HG03575 (cell line): Measurements from ENCODE around the gene ERFL.

ENCODE experiments used
- ATAC-seq: cut with Tn5 transposase; IDR thresholded peaks from one replicate; pipeline ENCODE4 v1.9.1; 2021; ENCODE audit not compliant: unreplicated experiment, insufficient number of reproducible peaks, low FRiP score; ENCODE audit errors: extremely low read depth

The ERFL gene

DNA sequence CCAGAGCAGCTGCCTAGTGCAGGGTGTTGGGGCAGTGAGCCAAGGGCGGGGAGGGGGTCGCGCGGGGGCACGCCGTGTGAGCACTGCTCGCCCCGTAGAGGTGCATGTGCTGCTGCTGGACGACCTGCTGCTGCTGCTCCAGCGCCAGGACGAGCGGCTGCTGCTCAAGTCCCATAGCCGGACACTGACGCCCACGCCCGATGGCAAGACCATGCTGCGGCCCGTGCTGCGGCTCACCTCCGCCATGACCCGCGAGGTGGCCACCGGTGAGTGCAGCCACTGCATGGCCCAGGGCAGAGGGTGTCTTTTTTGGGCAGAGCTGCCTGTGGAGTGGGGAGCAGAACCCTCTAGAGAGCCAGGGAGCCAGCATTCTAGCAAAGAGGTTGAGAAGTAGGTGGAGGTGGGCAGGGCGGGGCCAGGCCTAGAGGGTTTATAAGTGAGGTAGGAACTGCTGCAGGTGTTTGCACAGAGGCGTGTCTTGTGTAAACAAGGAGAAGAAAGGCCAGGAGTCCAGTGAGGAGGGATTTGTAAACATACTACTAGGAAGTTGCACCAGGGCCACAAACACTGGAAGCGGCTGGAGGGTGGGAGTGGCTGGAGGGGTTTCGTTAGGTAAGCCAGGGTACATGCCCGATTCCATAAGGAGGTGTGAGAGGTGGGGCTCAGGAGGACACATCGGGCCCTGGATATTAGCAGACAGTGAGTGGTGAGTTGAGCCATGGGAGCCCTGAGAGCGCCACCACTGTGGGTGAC is 24.0 kb downstream of the ERFL start:
- ATAC-seq, result no peak

DNA sequence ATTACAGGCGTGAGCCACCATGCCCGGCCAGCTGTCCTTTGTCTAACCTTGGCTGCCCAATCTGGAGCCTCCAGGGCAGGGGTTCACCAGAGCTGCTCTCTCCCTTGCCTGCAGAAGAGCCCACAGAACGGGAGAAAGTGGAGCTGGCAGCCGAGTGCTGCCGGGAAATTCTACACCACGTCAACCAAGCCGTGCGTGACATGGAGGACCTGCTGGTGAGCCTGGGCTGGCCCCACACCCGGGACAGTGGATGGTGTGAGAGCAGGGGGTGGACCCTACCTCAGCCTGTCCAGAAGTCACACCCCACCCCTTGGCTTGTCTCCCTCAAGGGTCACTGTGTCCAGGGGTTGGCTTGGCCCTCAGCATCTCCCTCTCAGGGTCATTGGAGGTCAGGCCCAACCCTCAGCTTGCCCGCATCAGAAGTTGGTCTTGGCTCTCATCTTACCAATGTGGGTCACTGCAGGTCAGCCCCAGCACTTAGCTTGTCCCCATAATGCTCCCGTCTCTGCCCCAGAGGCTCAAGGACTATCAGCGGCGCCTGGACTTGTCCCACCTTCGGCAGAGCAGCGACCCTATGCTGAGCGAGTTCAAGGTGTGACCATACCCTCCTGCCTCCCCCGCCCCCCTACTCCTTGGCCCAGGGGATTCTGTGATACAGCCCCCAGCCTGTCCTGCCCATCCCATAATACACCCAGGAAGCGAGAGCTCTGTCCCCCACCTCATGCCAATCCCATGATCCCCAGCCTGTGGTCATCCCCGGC is 24.9 kb downstream of the ERFL start:
- no peak for ATAC-seq

DNA sequence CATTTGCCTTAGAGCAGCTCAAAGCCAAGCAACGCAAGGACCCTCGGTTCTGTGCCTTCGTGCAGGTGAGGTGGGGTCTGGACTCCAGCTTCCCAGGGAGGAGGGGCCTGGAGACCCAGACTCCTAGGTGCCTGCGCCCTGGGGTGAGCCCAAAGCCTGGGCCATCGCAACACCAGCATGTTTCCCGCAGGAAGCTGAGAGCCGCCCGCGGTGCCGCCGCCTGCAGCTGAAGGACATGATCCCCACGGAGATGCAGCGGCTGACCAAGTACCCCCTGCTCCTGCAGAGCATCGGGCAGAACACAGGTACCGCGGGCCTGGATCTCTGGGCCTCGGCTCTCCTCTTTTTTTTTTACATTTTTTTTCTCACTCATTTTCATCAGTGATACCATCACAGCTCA is 25.7 kb downstream of the ERFL start:
- ATAC-seq, result no peak

DNA sequence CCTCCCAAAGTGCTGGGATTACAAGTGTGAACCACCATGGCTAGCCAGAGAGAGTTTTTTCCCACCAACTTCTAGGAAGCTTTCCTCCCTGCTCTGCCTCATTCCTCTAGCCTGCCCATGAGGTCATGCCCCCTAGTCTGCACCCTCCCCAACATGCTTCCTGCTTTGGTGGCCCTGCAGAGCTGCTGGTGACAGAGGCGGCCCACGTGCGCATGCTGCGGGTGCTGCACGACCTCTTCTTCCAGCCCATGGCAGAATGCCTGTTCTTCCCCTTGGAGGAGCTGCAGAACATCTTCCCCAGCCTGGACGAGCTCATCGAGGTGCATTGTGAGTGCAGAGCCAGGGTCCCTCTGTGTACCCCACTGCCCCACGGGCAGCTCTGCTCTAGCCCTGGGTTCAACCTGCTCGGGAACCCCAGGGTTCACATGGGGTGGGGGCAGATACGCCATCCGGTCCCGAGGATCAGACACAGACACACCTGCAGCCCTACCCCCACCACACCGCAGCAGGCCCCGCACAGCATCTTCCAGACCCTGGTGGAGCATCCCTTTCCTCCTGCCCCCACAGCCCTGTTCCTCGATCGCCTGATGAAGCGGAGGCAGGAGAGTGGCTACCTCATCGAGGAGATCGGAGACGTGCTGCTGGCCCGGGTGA is 26.4 kb downstream of the ERFL start:
- no peak for ATAC-seq

DNA sequence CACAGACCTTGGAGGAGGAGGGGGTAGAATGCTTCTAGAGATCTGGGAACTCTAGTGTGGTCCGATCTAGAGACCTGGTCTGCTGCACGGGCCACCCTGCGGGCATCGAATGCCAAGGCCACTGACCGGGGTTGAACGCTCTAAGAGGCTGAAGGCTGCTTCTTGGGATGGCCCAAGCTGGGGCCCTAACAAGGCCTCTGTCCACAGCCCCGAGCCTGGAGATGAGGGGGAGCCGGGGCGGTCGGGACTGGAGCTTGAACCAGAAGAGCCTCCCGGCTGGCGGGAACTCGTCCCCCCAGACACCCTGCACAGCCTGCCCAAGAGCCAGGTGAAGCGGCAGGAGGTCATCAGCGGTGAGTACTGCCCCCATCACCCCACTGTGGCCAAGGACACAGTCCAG is 30.0 kb downstream of the ERFL start:
- no peak for ATAC-seq

DNA sequence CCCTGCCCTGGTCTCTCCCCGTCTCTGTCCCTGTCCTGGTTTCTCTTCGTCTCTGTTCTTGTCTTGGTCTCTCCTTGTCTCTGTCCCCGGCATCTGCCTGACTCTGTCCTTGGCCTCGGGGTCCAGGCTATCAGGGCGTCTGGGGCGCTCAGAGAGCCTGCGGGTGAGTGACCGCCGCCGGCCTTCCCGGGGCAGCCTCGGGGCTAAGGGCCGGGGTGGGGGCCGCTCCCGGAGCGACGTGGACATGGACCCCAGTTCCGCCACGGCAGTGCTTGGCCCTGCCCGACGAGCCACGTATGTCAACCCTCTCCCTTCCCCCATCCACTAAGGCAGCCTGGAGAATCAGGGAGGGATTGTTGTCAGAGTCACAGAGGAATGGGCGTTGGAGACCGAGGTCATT is 30.4 kb downstream of the ERFL start:
- ATAC-seq, result no peak

DNA sequence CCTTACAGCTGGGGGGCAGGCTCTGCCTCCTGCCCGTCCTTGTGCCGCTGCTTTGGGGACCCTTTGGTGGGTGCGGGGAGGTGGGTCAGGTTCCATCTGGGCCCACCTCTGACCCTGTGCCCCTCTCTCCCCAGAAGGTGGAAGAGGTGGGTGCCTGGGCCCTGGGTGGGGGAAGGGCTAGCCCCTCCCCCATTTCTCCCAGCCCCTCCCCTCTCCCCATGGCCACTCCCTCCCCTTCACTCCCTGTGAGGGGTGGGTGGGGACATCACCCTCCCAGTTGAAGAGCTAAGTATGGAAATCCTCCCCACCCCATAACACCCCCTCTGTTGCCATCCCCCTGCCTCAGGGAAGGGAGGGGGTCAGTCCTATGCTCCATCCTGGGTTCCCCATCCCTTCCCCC is 31.1 kb downstream of the ERFL start:
- no peak for ATAC-seq

DNA sequence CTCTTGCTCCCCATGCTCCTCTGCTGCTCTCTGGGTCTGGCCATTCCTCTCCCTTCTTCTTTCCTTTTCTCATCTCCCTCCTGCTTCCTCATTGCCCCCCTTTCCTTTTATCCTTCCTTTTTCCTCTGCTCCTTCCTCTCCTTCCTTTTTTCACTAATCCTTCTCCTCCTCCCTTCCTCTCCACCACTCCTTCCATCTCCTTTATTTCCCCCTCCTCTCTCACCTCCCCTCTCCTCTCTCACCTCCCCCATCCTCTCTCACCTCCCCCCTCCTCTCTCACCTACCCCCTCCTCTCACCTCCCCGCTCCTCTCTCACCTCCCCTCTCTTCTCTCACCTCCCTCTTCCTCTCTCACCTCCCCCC is 31.7 kb downstream of the ERFL start:
- ATAC-seq, result no peak

DNA sequence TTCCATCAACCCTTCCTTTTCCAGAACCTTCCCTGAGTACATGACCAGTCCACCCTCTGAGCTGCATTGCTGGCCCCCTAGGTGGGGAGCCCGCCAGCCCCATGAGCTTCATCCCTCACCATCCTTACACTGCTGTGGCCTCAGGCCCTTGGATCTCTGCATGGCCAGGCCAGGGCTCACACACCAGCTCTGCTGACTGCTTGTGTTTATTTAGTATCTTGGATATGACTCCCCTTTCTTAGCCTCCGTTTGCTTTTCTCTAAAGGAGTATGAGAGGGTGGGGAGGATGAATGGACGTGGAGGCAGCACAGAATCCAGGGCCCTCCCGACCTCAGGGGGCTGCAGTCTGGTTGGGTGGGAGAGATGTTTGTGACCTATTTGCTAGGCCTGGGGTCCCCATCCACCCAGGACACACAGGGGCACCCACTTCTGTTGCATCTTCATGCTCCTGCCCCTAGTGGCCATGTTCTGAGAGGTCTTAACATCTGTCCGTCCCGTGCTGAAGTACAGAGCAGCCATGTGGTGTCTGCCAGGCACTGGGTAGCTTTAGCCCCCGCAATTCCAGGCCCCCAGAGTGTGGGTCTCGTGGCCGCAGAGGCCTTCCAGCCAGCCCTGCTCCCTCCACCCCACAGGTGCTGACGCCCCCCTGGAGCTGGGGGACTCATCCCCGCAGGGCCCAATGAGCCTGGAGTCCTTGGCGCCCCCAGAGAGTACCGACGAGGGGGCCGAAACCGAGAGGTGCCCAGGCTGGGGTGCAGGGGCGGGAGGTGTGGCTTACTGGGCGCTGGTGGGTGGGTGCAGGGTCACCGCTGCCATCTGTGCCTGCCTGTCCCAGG is 32.3 kb downstream of the ERFL start:
- no peak for ATAC-seq

DNA sequence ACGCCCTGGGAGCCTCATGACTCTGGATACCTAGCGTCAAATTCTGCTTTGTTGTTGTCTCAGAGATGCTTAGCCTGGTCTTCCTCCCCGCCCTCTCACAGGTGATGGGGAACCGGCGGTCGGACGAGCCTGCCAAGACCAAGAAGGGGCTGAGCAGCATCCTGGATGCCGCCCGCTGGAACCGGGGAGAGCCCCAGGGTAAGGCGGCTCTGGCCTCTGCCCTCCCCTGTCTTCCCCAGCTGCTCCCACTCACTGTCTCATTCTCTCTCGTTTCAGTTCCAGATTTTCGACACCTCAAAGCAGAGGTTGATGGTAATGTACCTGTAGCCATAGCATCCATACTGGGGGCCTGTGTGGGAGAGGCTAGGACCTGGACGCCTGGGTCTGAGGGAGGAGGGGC is 33.9 kb downstream of the ERFL start:
- no peak for ATAC-seq

DNA sequence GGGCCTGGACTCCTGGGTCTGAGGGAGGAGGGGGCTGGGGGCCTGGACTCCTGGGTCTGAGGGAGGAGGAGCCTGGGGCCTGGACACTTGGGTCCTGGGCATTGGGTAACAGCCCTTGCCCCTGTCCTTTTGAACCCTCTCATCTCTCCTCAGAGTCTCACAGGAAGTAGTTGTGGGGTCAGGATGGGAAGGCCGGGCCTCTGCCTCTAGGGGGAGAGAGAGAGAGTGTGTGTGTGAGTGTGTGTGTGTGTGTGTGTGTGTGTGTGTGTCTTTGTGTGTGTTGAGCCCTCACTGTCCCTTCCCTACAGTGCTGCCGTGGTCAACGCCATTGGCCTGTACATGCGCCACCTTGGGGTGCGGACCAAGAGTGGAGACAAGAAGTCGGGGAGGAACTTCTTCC is 34.4 kb downstream of the ERFL start:
- ATAC-seq, result no peak

DNA sequence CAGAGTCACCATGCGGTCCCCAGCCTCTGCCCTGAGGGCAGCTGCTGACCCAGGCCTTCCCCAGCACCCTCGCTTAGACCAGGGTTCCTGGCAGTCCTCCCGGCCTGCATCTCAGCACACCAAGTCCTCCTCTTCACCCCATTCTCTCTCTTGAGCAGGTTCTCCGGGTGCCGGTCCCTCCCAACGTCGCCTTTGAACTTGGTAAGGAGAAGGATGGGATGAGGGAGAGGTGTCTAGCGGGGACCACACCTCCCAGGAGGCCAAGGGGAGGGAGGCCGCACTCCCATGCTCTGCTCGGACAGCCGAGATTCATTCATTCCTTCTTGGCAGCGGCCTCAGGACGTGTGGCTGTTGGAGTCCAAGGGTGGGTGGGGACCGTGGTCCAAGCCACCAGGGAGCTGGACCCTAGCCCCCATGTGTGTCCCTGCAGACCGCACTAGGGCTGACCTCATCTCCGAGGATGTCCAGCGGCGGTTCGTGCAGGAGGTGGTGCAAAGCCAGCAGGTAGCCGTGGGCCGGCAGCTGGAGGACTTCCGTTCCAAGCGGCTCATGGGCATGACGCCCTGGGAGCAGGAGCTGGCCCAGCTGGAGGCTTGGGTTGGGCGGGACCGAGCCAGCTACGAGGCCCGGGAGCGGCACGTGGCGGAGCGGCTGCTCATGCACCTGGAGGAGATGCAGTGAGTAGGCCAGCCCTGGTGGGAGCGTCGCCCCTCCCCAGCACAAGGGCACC is 35.9 kb downstream of the ERFL start:
- ATAC-seq, result no peak

DNA sequence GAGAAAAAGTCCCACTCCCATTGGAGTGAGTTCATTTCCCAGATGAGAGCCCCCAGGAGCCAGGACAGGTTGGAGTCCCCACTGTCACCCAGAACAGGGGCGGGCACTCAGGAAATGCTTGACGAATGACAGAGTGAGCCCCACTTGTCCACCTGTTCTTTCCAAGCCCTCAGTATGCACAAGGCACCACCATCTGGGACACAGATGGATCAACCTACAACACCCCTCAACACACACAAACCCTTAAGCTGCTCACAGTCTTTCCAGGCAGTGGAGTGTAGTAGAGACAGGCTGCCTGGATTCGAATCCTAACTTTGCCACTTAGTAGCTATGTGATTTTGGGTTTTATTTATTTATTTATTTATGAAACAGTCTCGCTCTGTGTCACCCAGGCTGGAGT is 37.3 kb downstream of the ERFL start:
- ATAC-seq, result no peak

DNA sequence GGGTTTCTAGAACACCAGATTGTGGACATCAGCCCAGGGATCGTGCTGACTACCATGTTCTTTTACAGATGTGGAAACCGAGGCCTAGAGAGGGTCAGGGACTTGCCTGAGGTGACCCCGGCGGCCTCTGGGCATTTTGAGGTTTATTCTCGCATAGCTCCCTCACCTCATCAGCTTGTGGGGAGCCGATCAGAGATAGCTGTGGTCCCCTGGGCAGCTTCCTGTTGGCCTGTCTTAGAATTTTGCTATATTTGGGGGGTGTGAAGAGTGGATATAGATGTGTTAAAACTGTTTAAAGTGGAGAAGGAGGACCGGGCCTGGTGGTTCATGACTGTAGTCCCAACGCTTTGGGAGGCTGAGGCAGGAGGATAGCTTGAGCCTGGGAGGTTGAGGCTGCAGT is 38.4 kb downstream of the ERFL start:
- ATAC-seq, result no peak

DNA sequence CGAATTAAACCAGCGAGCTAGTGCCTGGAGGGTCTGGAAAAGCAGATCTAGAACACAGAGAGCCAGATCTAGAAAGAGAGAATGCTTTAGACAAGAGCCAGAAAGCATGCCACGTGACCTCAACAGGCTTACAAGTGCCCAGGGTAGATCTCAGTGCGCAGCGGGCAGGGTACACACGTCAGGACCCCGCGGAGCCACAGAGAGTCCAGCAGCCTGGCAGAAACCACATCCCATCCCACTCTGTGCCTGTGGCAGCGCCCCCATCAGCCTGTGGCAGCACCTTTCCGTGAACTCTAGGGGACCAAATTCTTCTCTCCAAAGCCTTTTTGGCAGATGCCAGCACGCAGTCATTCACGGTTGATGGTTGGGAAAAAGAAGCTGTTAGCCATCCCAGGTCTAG is 39.3 kb downstream of the ERFL start:
- no peak for ATAC-seq

DNA sequence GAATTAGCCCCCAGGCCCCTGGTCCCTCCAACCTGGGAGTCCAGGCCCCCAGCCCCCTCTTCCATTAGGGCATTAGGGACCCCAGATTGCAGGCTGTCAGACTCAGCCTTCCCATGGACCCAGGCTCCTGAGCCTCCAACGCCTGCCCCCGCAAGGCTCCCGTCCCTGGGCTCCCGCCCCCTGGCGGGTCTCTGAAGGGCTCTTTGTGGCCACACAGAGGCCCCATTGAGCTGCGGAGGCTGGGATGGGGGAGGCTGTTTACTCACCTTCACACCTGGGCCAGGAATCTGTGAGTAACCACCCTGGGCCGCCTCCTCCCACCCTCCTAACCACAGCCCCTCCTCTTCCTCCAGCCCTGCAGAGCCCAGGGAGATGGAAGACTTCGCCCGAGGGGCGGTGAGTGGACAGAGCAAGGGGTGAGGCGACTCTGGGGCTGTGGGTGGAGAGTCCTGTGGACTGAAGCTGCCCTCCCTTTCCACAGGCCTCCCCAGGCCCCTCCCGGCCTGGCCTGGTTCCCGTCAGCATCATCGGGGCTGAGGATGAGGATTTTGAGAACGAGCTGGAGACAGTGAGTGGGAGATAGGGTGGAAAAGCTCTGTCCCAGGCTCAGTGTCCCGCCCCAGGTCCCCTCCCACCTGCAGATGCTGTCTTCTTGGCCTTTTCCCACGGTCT is 40.4 kb downstream of the ERFL start:
- ATAC-seq, result no peak

DNA sequence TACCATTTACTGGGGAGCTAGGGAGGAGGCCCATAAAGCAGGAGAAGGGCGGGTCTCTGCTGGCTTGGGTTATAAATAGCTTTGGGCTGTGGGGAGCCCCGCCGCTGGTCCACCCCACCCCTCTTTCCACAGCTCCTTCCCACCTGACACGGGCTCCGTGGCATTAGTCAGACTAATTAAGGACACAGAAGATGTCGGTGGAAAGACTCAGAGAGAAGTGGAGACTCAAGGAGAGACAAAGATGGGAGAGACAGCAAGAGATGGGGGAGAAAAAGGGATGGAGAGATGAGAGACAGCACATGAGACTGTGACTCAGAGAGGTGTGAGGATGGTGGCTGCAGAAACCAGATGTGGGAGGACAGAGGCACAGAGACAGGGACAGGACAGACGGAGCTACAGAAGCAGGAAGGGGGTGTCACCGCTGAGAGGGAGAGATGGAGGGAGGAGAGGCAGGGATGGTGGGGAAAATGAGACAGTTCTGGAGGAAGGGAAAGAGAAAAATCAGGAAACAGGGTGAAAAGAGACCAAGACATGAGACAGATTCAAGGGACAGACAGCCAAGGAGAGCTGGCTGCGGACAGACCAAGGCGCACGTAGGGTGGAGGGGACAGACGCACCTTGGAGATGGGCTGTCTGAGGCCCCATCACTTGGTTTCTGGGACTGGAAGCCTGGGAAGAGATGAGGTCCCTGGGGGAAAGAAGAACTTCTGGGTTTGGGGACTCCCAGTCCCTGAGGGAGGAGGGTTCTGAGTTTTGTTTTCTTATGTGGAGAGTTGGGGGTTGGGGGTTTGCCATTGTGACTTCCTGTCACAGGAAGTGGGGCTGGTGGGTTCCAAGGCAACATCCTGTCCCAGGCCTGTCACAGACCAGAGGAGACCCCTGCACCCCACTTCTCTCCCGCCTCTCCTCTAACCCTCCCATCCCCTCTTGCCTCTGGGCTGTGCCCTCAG is 41.2 kb downstream of the ERFL start:
- ATAC-seq, result no peak
